B cell (primary cell): ENCODE data around the gene DHRS7B.

Experiments
- CTCF ChIP-seq: fragments of 200-600 bp; IDR thresholded peaks from one replicate; pipeline ENCODE4 v1.8.0; 2022; ENCODE audit warnings: antibody characterized with exemption, mild to moderate bottlenecking
- EZH2 ChIP-seq: IDR thresholded peaks from 2 replicates; pipeline ENCODE4 v1.6.1; 2012; ENCODE audit warnings: borderline replicate concordance, low read depth, mild to moderate bottlenecking, moderate library complexity, low read length; ENCODE audit not compliant: insufficient read depth, poor library complexity, severe bottlenecking

- TF ChIP-seq CTCF, result no peak
- no peak for TF ChIP-seq EZH2
These were observed 2.4 kb downstream of the DHRS7B start for GRCh38 chr17:21129023-21129681.
